ENCODE data around the gene MAMSTR. TPM values are rescaled to one million over a fixed set of nuclear protein-coding genes. Genes with fewer than 3 reads are reported as not detected.

Gene MAMSTR
- total and polyA plus RNA-seq, 9 of the 15 experiments (the other 6 are each of a cell fraction or from before 2014, with no cell fraction given): 0.08 to 1.00 (median 0.40) TPM; not detected in 1

GRCh38 chr19:48678201-48678600 is 41.3 kb downstream of the MAMSTR start (continued):
- TF ChIP-seq, protein P1, sequence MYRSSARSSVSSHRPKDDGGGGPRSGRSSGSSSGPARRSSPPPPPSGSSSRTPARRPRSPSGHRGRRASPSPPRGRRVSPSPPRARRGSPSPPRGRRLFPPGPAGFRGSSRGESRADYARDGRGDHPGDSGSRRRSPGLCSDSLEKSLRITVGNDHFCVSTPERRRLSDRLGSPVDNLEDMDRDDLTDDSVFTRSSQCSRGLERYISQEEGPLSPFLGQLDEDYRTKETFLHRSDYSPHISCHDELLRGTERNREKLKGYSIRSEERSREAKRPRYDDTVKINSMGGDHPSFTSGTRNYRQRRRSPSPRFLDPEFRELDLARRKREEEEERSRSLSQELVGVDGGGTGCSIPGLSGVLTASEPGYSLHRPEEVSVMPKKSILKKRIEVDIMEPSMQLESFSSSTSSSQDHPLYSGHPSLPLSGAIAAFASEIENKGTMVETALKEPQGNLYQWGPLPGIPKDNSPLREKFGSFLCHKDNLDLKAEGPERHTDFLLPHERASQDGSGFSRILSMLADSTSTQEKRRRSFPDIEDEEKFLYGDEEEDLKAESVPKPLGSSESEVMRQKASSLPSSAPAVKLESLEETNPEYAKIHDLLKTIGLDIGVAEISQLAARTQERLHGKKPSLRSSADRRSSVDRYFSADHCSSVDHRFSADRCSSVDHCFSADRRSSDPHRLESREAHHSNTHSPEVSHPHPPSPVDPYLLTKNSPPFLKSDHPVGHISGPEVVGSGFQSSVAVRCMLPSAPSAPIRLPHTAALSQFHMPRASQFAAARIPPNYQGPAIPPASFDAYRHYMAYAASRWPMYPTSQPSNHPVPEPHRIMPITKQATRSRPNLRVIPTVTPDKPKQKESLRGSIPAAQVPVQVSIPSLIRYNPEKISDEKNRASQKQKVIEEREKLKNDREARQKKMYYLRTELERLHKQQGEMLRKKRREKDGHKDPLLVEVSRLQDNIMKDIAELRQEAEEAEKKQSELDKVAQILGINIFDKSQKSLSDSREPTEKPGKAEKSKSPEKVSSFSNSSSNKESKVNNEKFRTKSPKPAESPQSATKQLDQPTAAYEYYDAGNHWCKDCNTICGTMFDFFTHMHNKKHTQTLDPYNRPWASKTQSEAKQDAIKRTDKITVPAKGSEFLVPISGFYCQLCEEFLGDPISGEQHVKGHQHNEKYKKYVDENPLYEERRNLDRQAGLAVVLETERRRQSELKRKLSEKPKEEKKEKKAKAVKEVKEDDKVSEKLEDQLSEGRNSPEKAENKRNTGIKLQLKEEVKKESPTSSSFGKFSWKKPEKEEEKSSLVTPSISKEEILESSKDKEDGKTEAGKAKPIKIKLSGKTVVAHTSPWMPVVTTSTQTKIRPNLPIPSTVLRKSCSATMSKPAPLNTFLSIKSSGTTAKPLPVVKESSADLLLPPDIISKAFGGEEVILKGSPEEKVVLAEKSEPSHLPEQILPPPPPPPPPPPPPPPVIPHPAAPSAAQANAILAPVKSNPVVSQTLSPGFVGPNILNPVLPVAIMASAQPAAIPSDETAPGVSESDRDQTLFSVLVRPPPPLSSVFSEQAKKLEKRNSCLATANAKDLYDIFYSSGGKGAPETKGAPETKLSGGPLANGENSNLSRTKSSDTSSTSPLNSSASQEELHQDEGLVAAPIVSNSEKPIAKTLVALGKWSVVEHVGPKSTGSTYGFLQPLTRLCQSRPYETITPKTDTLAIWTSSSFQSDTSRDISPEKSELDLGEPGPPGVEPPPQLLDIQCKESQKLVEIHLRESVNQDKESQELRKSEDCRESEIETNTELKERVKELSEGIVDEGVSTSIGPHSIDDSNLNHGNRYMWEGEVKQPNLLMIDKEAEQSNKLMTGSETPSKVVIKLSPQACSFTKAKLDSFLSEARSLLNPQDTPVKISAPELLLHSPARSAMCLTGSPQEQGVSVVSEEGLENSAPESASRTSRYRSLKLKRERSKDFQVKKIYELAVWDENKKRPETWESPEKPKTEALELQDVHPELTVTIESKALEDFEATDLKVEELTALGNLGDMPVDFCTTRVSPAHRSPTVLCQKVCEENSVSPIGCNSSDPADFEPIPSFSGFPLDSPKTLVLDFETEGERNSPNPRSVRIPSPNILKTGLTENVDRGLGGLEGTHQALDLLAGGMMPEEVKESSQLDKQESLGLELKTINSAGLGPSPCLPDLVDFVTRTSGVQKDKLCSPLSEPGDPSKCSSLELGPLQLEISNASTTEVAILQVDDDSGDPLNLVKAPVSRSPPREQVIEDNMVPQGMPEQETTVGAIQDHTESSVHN (IDR thresholded peaks at IDR 0.05; ENCODE audit: borderline replicate concordance in 1 of 2, low read depth in 1 of 2): no peak
- no peak for TF ChIP-seq JUNB (CRISPR knock-in tag; conservative IDR thresholded peaks at IDR 0.05)
- no peak for TF ChIP-seq YBX1 (IDR thresholded peaks at IDR 0.05)
- no peak for TF ChIP-seq ZNF445 (CRISPR knock-in tag; IDR thresholded peaks at IDR 0.05; ENCODE audit: low read depth)
- TF ChIP-seq ZNF184 (CRISPR knock-in tag; IDR thresholded peaks at IDR 0.05): no peak
- TF ChIP-seq CTCFL (IDR thresholded peaks at IDR 0.05; ENCODE audit: borderline replicate concordance, insufficient read depth, low read depth, low read length, poor library complexity, severe bottlenecking): no peak
- TF ChIP-seq CEBPB (tag; IDR thresholded peaks at IDR 0.05): no peak
- TF ChIP-seq ZFP36 (IDR thresholded peaks at IDR 0.05; ENCODE audit: low read depth, low read length, partially characterized antibody): no peak

Data from K562 (cell line).